ENCODE results near the gene MKI67. TPM values are rescaled to one million over a fixed set of nuclear protein-coding genes. Genes with fewer than 3 reads are reported as not detected.

Gene MKI67
- polyA plus RNA-seq, 2 of the 4 experiments (the other 2 are of a cell fraction): 33.8 to 51.7 TPM

DNA sequence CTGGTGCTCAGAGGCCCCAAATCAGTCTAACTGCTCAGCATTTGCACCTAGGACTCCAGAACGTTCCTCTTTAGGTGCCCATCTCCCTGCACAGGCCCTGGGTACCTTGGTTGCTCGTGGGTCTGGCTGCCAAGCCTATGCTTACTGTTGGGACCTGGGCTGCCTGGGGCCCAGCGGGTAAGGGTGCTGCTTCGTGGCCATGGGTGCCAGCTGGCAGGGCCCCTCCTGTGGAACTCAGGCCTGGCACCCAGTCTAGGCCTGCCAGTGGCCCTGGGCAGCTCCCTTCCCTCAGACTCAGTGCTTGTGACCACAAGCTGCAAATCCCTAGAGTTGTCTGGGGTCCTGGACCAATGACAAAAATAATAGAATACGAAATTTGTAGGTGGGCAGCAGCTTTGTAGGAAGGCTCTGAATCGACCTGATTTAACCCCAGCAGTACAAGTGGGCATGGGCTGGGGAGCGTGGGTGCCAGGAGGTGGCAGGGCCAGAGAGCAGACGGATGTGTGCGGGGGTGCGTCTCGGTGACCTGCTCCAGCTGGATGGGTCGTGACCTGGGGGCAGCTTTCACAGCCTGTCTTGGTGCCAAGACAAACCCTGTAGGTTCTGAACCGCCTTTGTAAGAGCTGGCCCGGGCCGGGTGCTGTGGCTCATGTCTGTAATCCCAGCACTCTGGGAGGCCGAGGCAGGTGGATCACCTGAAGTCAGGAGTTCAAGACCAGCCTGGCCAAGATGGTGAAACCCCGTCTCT is 69.7 kb downstream of the MKI67 start:
- POLR2A ChIA-PET: no interaction called here

DNA sequence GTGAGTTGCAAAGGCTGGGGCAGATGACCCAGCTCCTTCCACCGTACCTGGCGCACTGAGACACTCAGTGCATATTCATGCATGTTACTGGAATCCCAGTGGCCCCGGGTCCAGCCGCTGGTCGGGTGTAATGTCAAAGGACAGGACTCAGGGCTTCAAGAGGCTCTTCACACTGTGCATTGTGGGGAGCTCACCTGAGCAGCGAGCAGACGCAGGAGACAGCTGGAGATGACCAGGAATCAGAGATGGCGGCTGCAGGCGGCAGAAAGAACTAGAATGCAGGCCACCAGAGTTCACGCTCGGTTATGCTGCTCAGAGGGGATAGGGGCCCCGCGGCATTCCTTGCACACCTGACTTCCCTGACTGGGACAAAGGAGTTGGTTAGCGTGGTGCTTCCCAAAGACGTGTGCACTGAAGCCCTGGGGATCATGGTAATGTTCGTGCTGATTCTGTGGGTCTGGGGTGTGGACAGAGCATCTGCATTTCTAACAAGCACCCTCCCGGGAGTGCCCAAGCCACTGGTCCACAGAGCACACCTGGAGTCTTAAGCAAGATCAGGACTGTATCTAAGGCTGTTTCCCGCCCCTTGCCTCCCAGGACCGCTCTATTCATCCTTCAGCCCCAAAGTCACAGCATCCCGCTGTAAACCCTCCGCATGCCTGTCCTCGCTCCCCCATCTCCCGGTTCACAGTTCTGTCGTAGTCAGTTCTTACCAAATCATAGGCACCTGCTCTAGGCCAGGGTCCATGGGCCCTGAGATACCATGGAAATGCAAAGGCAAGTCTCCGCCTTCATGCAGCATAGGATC is 71.0 kb downstream of the MKI67 start:
- Histone ChIP-seq H3K4me2 (no peak overlapping the region), H3K27ac (no peak overlapping the region), H3K4me3 (no peak overlapping the region), H3K4me1 (no peaks in the 10 kb centered on the region), H3K9me3 (no peaks in the 10 kb centered on the region)
- TF ChIP-seq PHF8 (IDR thresholded peaks at IDR 0.05; ENCODE audit: borderline replicate concordance, low read depth): no peak
- TF ChIP-seq FOSB (CRISPR knock-in tag; IDR thresholded peaks at IDR 0.05): no peak
- no peak for TF ChIP-seq TP53 (CRISPR knock-in tag; IDR thresholded peaks at IDR 0.05)
- no peak for TF ChIP-seq CBX2 (IDR thresholded peaks at IDR 0.05; ENCODE audit: borderline replicate concordance, low read depth)
- no peak for TF ChIP-seq MAZ (IDR thresholded peaks at IDR 0.05; ENCODE audit: borderline replicate concordance, low read depth, low read length)
- DNase-seq (ENCODE audit: low read depth in 1 of 2, low spot score in 1 of 2) (no peak), FAIRE-seq (no peak), ATAC-seq (no peak)
- WGBS (ENCODE audit: missing lambda C conversion rate): 73% methylated on average over 25 of the region's 25 CpGs
- ChIA-PET POLR2A (no interaction called here), CTCF (interaction anchor here (0.9 to 6.7 kb wide), 6 partner anchors 10 to 148 kb away, joined by 3 to 38 read pairs (median 4); partner anchors contain the start of gene PTPRE)

More for the DNA sequence above, 69.7 kb downstream of the MKI67 start:
- no peak overlapping the region for H3K4me3 ChIP-seq
- H3K27ac ChIP-seq: no peak overlapping the region
- FAIRE-seq (no peak), ATAC-seq (no peak), DNase-seq (ENCODE audit: low read depth in 1 of 2, low spot score in 1 of 2) (no peak)
- no peak overlapping the region for H3K4me2 ChIP-seq
- H3K4me1 ChIP-seq: no peaks in the 10 kb centered on the region
- CTCF ChIA-PET: interaction anchor here (1.2 to 6.7 kb wide), 4 partner anchors 13 to 150 kb away, joined by 3 to 38 read pairs (median 5); partner anchors contain the start of gene PTPRE
- no peaks in the 10 kb centered on the region for H3K9me3 ChIP-seq
- TF ChIP-seq POLR2A (IDR thresholded peaks at IDR 0.05; ENCODE audit: low read length): no peak
- 73% methylated on average over 14 of the region's 17 CpGs for WGBS (ENCODE audit: missing lambda C conversion rate)

DNA sequence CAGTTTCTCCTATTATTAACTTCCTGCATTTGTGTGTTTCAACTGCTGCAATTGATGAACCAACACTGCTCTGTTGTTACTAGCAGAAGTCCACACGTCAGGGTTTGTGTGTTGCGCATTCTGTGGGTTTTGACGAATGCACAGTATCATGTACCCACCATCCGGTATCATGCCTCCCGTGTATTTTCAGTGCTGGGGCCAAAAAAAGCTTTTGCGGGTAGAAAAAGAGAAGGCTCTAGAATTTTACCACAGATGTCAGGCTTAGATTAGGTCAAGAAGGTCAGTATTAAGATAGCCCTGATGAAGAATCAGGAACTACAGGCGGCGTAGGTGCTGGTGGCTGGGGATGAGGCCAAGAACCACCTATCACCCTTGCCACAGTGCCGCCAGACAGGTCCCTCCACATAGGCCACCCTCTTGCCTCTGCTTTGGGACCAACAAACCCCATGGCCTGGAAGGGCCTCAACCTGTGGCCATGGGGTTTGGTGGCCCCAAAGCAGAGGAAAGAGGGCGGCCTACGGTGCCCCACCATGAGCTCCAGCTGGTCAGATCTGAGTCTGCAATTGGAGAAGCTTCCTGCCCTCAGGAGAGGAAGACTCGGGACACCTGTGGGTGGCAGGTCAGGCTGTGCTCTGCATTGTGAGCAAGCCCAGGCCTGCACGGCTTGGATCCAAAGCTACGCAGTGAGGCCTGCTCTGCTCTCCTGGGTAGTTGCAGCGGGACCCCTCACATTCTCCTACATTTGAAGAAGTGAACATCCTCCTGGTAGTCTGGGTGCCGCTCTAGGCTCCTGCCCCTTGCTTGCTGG is 71.9 kb downstream of the MKI67 start:
- POLR2A ChIA-PET: no interaction called here
- Histone ChIP-seq H3K9me3 (no peaks in the 10 kb centered on the region), H3K4me1 (no peaks in the 10 kb centered on the region), H3K4me3 (no peak overlapping the region), H3K4me2 (no peak overlapping the region), H3K27ac (no peak overlapping the region)
- no peak for FAIRE-seq
- CTCF ChIA-PET: interaction anchor here (0.9 to 4.5 kb wide), 6 partner anchors 9 to 147 kb away, joined by 3 to 18 read pairs (median 3); partner anchors contain the start of gene PTPRE
- ATAC-seq: no peak
- 77% methylated on average over 15 of the region's 16 CpGs for WGBS (ENCODE audit: missing lambda C conversion rate)
- DNase-seq (ENCODE audit: low read depth in 1 of 2, low spot score in 1 of 2): no peak
- TF ChIP-seq SMC3 (IDR thresholded peaks at IDR 0.05) (no peak), FOSB (CRISPR knock-in tag; IDR thresholded peaks at IDR 0.05) (no peak), NR3C1 (IDR thresholded peaks at IDR 0.05) (no peak), JUN (IDR thresholded peaks at IDR 0.05) (no peak), ZNF302 (CRISPR knock-in tag; IDR thresholded peaks at IDR 0.05) (no peak)
- TF ChIP-seq, protein P1, sequence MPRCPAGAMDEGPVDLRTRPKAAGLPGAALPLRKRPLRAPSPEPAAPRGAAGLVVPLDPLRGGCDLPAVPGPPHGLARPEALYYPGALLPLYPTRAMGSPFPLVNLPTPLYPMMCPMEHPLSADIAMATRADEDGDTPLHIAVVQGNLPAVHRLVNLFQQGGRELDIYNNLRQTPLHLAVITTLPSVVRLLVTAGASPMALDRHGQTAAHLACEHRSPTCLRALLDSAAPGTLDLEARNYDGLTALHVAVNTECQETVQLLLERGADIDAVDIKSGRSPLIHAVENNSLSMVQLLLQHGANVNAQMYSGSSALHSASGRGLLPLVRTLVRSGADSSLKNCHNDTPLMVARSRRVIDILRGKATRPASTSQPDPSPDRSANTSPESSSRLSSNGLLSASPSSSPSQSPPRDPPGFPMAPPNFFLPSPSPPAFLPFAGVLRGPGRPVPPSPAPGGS (IDR thresholded peaks at IDR 0.05): no peak
- TF ChIP-seq, protein P2, sequence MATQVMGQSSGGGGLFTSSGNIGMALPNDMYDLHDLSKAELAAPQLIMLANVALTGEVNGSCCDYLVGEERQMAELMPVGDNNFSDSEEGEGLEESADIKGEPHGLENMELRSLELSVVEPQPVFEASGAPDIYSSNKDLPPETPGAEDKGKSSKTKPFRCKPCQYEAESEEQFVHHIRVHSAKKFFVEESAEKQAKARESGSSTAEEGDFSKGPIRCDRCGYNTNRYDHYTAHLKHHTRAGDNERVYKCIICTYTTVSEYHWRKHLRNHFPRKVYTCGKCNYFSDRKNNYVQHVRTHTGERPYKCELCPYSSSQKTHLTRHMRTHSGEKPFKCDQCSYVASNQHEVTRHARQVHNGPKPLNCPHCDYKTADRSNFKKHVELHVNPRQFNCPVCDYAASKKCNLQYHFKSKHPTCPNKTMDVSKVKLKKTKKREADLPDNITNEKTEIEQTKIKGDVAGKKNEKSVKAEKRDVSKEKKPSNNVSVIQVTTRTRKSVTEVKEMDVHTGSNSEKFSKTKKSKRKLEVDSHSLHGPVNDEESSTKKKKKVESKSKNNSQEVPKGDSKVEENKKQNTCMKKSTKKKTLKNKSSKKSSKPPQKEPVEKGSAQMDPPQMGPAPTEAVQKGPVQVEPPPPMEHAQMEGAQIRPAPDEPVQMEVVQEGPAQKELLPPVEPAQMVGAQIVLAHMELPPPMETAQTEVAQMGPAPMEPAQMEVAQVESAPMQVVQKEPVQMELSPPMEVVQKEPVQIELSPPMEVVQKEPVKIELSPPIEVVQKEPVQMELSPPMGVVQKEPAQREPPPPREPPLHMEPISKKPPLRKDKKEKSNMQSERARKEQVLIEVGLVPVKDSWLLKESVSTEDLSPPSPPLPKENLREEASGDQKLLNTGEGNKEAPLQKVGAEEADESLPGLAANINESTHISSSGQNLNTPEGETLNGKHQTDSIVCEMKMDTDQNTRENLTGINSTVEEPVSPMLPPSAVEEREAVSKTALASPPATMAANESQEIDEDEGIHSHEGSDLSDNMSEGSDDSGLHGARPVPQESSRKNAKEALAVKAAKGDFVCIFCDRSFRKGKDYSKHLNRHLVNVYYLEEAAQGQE (IDR thresholded peaks at IDR 0.05): no peak
- TF ChIP-seq, protein P3, sequence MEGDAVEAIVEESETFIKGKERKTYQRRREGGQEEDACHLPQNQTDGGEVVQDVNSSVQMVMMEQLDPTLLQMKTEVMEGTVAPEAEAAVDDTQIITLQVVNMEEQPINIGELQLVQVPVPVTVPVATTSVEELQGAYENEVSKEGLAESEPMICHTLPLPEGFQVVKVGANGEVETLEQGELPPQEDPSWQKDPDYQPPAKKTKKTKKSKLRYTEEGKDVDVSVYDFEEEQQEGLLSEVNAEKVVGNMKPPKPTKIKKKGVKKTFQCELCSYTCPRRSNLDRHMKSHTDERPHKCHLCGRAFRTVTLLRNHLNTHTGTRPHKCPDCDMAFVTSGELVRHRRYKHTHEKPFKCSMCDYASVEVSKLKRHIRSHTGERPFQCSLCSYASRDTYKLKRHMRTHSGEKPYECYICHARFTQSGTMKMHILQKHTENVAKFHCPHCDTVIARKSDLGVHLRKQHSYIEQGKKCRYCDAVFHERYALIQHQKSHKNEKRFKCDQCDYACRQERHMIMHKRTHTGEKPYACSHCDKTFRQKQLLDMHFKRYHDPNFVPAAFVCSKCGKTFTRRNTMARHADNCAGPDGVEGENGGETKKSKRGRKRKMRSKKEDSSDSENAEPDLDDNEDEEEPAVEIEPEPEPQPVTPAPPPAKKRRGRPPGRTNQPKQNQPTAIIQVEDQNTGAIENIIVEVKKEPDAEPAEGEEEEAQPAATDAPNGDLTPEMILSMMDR (IDR thresholded peaks at IDR 0.05): no peak
